ENCODE data around the gene HTR2A.

HTR2A gene

DNA sequence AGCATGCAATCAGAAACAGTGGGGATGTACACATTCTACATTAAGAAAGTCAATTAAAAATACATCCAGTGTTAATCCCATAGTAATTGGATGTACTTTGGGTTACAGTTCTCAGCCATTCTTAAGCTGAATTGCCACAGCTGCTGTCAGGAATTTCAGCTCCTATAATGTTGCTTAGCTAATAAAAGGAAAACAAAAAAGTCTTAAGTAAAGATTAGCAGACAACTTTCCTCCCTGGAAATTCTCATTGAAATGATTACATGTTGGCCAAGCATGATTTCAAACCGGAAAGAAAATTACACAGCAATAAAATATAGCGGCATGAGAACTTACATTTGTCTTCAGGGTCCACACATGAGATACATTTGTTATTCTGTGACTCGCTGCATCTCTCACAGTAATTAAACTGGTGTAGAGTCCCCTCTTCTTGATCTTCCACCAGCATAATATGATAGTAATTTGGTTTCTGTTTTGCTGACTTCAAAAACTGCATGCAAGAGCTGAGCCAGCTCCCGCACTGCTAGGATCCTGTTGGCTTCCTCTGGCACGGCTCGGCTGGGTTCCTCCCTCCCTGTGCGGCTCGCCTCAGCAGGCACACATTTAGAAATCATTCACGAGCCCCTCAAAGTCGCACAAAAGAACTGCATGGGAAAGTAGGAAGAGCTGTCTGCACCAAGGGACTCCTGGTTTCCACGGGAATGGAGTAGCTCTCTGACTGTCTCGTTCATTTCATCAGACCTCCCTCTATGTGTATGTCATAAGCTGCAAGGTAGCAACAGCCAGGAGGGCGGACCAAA, at the start of gene HTR2A:
Gene HTR2A (minus strand): TSS at position 713 of the 797 bp plus-strand sequence. CDS start 1,147 bp downstream, outside the sequence.
- no peak for DNase-seq (ENCODE audit: low read depth in 2 of 2, low spot score in 1 of 2)

DNA sequence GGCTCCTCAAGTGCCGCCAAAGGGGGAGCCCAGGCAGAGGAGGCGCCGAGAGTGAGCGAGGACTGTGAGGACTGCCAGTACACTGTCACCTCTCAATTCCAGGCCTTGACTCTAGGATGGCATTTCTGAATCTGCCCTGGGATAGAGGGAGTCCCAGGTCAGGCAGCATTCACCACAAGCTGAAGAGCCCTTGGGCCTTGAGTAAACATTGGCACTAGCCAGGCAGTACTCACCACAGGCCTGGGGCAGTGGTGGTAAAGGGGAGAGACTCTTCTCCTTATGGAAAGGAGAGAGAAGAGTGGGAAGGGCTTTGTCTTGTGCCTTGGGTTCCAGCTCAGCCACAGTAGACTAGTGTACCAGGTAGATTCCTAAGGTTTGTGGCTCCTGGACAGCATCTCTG, 39.7 kb upstream of the HTR2A start:
- DNase-seq (ENCODE audit: low read depth in 2 of 2, low spot score in 1 of 2), result no peak

DNA sequence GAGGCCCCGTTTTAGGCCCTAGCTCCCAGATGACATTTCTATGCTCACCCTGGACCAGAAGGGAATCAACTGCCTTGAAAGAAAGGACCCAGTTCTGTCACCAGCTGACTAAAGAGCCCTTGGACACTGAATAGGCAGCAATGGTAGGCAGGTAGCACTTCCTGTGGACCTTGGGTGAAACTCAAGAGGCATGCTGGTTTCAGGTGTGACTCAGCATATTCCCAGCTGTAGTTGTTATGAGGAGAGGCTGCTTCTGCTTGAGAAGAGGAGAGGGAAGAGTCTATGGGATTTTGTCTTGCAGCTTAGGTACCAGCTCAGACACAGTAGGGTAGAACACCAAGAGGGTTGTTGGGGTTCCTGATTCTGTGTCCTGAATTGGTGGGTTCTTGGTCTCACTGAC, 37.9 kb upstream of the HTR2A start:
- no peak for DNase-seq (ENCODE audit: low read depth in 2 of 2, low spot score in 1 of 2)

DNA sequence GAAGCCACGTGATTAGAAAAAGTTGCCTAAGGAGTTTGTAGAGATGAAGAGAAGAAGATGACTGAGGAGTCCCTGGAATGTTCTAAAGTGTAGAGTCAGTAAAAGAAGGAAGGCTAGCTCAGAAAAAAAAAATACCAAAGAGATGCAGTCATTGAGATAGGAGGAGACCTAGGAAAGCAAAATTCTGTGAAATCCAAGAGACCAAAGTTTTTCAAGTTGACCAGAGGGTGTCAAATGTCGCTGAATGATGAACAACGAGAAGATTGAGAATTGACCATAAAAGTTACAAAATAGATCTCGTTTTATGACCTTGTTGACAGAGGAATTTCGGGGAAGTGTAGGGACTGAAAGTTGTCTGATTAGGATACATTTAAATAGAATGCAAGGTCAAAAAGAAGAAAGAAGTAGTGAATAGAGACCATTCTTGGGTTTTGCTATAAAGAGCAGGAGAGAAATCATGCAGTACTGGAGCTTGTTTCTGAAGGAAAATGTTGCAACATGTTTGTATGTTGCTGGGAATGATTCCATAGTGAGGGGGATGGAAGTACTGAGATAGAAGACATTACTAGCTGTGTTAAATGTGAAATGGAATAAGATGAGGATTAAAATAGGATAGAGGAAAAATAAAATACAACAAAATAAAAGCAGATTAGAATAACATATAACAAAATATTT, 30.2 kb upstream of the HTR2A start:
- DNase-seq (ENCODE audit: low read depth in 2 of 2, low spot score in 1 of 2), result no peak

DNA sequence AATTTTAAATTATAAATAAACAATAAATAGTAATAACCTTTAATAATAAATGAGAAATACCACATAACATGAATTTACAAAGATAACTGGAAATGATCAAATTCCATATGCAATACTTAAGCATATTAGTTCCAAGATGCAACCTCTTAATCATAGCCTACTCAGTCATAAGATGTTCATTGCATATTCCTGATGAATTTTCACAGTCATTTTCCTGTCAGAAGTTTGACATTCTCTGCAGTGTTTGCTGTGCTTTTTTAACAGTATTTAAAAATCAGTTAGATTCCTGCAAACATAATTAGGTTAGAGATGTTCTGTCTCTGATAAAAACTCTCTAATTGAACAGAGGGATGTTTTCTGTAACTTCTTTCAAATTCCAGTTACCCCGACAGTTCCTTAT, 28.6 kb upstream of the HTR2A start:
- DNase-seq (ENCODE audit: low read depth in 2 of 2, low spot score in 1 of 2), result no peak

DNA sequence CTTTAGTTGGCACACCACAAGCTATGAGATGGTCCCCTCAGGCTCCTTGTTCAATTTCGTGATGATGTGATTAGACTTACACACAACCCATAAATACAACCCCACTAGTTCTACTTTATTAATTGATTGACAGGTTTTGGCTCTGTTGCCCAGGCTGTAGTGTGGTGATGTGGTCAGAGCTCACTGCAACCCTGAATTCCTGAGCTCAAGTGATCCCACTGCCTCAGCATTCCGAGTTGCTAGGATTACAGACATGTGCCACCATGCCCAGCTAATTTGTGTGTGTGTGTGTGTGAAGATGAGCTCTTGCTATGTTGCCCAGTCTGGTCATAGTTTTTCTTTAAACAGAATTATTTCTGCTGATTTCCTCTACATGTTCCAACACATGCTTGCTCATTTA, 17.5 kb upstream of the HTR2A start:
- no peak for DNase-seq (ENCODE audit: low read depth in 2 of 2, low spot score in 1 of 2)

DNA sequence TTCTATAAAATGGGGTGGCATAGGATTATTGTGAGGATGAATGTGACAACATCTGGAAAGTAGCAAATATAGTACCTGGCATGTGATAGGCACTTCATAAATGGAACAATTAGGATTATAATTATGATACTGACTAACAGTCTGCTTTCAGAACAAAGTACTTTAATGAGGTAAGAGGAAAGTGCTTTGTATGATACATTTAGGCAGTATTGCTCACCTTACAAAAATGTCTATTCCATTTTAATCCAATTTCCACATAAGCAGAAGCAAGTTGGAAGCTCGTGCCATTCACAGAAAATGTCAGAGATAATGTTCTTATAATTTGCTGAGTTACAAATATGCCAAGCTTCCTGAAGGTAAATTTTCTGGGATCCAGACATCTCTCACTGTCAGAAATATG, 16.9 kb upstream of the HTR2A start:
- no peak for DNase-seq (ENCODE audit: low read depth in 2 of 2, low spot score in 1 of 2)

DNA sequence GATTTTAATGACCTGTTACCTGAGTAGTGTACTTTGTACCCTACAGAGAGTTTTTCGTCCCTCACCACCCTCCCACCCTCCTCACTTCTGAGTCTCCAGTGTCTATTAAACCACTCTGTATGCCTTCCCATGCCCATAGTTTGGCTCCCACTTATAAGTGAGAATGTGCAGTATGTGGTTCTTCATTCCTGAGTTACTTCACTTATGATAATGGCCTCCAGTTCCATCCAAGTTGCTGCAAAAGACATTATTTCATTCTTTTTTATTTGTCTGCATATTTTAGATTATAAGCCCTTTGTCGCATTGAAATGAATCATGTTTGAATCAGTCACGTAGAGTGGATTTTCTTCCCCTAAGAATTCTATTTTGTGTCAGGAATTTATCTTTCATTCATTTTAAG, 12.2 kb upstream of the HTR2A start:
- DNase-seq (ENCODE audit: low read depth in 2 of 2, low spot score in 1 of 2), result no peak

DNA sequence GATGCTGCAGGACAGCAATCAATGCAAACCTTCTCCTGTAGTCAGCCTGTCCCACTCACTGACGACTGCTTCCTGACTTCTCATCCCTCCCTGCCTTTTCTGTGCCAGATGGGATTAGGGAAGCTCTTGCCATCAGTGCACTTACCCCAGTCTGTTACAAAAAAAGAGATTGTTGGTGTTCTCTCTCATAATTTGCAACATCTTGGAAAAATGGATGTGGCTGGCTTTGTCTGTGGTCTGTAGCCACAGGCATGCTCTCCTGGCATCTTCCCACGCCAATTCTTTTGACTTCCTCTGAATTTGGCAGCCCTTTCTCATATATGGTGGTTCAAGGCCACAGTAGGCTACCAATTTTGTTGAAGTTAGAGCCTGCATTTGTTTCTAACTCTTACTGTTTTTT, 11.6 kb upstream of the HTR2A start:
- no peak for DNase-seq (ENCODE audit: low read depth in 2 of 2, low spot score in 1 of 2)

DNA sequence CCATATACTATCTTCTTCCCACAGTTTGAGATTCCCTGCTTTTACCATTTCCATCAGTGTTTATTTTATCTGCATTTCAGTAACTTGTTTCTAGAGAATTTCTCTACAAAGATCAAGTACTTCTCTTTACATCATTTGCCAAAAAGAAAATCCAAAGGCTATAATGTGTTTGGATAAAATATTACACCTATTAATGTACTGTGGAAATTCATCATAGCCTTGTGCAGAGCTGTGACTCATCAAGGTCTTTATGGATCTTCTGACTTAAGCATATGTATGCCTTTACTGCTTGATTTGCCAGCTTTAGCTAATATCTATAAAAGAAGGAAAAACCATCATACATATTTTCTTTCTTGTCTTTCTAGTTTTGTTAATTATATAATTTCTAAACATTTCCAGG, 9.6 kb upstream of the HTR2A start:
- no peak for DNase-seq (ENCODE audit: low read depth in 2 of 2, low spot score in 1 of 2)

DNA sequence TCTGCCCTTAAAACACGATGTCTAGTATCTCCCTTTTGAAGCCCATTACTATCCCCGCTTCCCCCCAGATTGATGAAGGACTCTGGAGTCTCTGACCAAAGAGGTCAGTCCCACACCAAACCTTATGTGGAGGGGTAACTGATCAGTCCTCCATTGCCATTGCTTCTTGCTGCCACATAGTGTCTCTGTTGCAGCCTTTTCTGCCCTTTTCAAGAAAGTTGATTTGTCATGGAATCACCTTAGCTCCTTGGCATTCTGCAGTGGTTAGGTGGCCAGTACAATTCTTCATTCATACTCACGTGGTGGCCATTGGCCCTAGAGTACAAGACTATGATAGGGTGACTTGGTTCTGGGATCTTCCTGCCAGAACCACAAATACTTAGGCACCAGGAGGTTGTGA, 8.4 kb upstream of the HTR2A start:
- no peak for DNase-seq (ENCODE audit: low read depth in 2 of 2, low spot score in 1 of 2)

DNA sequence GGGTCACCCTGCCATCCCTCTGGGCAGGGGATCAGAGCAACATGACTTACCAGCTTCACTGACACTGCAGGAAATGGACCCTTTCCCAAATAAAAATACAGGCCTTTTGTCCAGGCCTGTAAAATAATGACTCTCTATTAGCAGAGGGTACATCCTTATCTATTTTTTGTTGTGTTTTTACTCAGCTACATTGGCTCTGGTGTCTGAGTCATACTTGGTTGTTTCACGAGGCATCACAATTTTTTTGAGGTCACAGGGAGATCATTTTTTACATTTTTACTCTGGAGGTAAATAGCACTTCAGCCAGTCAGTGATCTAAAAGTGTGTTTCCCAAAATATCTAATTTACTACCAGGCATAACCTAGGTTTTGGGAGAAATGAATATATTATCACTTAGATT, 6.9 kb upstream of the HTR2A start:
- DNase-seq (ENCODE audit: low read depth in 2 of 2, low spot score in 1 of 2), result no peak

DNA sequence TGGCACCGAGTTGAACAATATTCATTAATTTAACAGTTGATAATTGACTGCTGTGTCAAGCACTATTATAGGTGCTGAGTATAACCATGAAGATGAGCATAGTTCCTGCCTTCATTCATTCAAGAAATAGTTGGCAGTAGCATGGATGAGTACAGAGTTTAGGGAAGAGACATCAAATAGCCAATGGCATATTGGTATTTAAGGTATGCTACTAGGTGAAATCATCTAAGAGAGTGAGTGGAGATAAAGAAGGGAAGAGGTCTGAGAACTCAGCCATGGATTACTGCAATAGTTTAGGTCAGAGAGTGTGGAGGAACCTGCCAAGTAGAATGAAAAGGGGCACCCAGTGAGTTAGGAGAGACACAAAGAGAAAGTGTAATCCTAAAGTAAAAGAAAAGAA, 4.9 kb upstream of the HTR2A start:
- DNase-seq (ENCODE audit: low read depth in 2 of 2, low spot score in 1 of 2), result no peak

DNA sequence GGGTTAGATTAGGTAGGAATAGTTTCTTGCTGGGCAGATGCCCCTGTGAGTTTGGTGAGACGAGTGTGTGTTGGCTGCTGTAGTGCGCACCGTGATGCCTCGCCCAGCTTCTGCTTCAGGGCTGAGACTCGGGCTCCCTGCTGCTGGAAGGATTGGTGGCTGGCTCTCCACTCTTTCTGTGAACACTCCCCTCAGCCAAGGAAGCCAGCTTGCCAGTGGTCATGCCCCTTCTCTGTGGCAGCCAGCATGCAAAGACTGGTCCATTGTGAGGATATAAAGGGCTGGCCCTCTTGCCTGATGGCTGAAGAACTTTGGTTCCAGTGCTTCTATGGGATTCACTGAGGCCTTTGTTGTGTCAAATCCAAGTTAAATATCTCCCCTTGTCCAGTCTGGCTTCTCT, 2.9 kb upstream of the HTR2A start:
- no peak for DNase-seq (ENCODE audit: low read depth in 2 of 2, low spot score in 1 of 2)

DNA sequence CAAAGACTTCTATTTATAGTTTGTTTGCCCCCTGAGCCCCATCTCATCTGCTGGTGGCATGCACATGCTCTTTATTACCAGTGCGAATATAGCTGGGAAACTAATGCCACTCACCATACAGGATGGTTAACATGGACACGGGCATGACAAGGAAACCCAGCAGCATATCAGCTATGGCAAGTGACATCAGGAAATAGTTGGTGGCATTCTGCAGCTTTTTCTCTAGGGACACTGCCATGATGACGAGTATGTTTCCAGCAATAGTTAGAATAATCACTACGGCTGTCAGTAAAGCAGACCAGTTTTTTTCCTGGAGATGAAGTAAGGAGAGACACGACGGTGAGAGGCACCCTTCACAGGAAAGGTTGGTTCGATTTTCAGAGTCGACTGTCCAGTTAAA, 1.5 kb downstream of the HTR2A start:
- no peak for DNase-seq (ENCODE audit: low read depth in 2 of 2, low spot score in 1 of 2)

DNA sequence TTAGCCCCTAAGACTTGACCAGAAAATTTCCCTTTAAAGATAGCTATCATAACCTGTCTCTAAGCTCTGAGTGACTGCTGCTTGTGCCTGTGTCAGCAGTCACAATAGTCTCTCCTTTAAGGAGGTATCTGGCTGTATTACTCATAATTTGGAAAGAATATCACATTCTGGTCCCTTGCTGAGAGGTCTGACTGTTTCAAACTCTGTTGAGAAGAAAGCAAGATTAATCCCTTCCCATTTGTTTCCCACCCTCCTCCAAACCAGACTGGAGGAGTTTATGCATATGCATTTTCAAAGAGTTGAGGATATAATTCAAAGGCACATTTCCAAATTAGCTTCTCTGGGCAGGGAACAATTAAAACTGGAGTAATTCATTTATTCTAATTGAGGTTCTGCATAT, 2.3 kb downstream of the HTR2A start:
- DNase-seq (ENCODE audit: low read depth in 2 of 2, low spot score in 1 of 2), result no peak

DNA sequence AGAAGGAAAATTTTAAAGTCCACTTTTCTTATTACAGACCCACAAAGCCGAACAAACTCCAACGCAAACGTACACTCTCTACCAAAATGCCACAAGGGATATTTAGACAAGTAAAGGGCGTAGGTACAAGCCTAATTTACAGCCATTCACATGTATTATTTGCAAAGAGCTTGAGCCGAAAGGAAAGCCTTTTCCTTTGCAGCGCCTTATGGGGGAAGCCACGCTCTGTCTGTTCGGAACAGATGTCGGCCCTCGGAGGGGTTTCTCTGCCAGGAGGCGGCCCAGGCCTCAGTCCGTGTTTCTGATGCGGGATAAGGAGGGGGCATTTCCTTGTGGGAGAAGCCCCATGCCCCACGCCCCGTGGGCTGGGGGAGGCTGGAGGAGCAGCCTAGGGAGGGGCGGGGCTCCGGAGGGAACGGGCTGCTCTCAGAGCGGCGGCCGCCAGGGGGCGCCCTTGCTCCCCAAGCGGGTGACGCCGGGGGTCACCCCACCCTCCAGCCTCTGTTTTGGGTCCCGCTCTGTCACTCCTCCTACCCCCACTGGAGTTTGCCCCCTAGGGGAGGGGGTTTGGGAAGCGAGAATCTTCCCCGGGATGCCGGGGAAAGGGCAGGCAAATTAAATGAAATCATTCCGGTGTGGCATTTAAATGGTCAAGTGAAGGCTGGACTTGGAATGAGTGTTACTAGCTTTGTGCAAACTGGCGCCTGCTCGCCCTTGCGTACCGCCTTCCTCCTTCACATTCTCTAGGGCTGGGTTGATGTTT, 2.9 kb downstream of the HTR2A start:
- peak; percentile 13 to 20 for DNase-seq (ENCODE audit: low read depth in 2 of 2, low spot score in 1 of 2)

DNA sequence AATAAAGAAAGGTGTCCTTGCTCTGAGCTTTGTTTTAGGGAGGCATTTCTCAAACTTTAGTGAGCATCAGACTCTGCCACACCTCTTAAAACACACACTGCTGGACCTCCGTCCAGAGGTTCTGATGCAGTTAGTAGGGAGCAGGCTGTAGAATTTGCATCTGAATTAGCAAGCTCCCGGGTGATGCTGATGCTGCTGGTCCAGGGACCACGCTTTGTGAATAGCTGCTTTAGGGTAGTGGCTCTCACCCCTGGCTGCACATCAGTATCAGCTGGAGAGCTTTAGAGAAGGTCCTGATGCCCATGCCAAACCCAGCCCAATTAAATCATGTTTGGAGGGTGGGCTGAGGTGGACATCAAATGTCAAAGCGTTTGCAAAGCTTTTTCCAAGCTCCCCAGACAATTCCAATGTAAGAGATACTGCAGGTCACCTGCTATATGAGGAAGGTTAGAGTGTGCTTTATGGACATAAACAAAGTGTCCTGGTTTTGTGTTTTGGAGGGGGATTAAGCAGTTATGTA, 3.6 kb downstream of the HTR2A start:
- no peak for DNase-seq (ENCODE audit: low read depth in 2 of 2, low spot score in 1 of 2)

DNA sequence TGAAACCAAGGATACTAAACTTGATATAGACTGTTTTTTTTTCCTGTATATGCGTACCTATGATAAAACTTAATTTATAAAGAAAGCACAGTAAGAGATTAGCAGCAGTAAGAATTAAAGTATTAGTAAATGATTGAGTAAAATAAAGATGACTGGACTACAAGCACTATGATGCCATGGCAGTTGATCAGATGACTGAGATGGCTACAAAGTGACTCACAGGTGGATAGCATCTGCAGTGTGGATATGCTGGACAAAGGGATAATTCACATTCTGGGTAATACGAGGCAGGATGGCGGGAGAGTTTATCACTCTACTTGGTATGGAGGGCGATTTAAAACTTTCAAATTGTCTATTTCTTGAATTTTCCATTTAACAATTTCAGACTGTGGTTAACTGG, 11.8 kb downstream of the HTR2A start:
- DNase-seq (ENCODE audit: low read depth in 2 of 2, low spot score in 1 of 2), result no peak

DNA sequence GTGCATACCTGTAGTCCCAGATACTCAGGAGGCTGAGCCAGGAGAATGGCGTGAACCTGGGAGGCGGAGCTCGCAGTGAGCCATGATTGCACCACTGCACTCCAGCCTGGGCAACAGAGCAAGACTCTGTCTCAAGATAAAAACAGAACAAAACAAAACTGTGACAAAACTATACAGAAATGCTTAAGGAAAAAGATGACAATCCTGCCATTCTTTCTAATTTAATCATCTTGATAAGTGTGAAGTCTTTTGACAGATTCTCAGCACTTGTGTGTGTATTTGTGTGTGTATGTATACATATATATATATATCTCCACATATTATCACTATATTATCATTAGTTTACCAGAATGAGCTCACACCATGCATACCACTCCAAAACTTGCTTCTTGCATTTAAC, 12.3 kb downstream of the HTR2A start:
- no peak for DNase-seq (ENCODE audit: low read depth in 2 of 2, low spot score in 1 of 2)

DNA sequence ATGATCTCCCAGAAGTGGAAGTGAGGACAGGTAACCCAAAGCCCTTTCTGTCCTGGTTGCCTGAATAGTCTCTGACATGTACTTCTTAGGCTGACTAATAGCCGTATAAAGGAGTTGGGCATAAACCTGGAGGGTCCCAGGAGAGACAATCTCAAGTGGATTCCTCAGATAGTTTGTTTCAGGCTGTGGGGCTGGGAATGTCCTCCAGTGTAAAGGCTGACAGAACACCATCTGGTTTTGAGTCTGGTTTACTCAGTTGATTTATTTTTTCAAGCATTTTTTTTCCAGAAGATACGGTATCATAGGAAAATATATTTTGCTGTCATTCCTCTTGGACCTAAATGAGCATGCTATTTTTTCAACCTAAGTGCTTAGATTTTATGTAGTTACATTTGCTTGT, 15.2 kb downstream of the HTR2A start:
- no peak for DNase-seq (ENCODE audit: low read depth in 2 of 2, low spot score in 1 of 2)

DNA sequence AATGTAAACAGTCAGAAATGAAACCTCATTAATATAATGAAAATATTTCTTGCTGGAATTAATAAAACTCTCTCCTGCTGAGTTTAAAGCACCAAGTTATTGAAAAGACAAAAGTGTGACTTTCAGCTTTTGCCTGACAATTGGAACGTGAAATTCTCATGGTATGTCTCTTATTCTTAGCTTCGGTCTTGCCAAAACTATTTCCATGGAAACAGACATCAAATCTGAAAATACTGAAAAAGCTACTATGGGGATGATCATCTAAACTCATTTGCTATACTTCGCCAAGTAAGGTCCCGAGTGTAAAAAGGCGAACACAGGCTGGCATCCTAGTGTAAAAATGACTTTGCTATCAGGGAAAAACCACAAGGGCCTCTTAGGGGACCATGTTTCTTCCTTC, 22.8 kb downstream of the HTR2A start:
- DNase-seq (ENCODE audit: low read depth in 2 of 2, low spot score in 1 of 2), result no peak

All from stimulated activated CD8-positive, alpha-beta memory T cell treated with anti-CD3 and anti-CD28 coated beads, Interleukin-4, amount 100 ng/mL, for 4 hours (primary cell).